ENCODE measurements around the gene PRIM2. TPM values are rescaled to one million over a fixed set of nuclear protein-coding genes. Genes with fewer than 3 reads are reported as not detected.
A peak's percentile ranks its signal among the peaks of the same experiment; 100 is the strongest.
"Not testable (repeated sequence)": the region's sequence is repeated elsewhere in the genome, so short reads cannot be mapped to it uniquely, and the experiment has no call there.

Gene PRIM2
- total RNA-seq, 2 donors from 2014 or later = 5.3 to 5.4 TPM

- H3K4me3 ChIP-seq; intact Hi-C loops (cut with DNase I); ATAC-seq; H3K36me3 ChIP-seq (replicated peaks in 1 of 2; ENCODE audit: insufficient read depth in 1 of 2, low read depth in 2 of 2); DNase-seq; H3K27me3 ChIP-seq; H3K9me3 ChIP-seq; H3K4me1 ChIP-seq; H3K27ac ChIP-seq: not testable (repeated sequence)
- 75 to 82% methylated on average over 2 of the region's 2 CpGs for WGBS, 2 donors
Observed at GRCh38 chr6:57362340-57362739, 44.9 kb downstream of the PRIM2 start.

- H3K4me3 ChIP-seq; H3K9me3 ChIP-seq; H3K36me3 ChIP-seq (replicated peaks in 1 of 2; ENCODE audit: insufficient read depth in 1 of 2, low read depth in 2 of 2); intact Hi-C loops (cut with DNase I); H3K27me3 ChIP-seq; H3K27ac ChIP-seq; DNase-seq; H3K4me1 ChIP-seq; ATAC-seq: not testable (repeated sequence)
- 93 to 100% methylated on average over 2 of the region's 2 CpGs for WGBS, 2 donors
Observed at GRCh38 chr6:57365076-57365583, 47.7 kb downstream of the PRIM2 start.

- not testable (repeated sequence) for H3K4me3 ChIP-seq, ATAC-seq
- 93 to 97% methylated on average over 4 of the region's 4 CpGs for WGBS, 2 donors
Observed at GRCh38 chr6:57368965-57369731, 51.7 kb downstream of the PRIM2 start.

GRCh38 chr6:57371779-57372178, 54.3 kb downstream of the PRIM2 start:
- H3K27ac ChIP-seq; H3K9me3 ChIP-seq; H3K36me3 ChIP-seq (replicated peaks in 1 of 2; ENCODE audit: insufficient read depth in 1 of 2, low read depth in 2 of 2); H3K27me3 ChIP-seq; H3K4me3 ChIP-seq; intact Hi-C loops (cut with DNase I); H3K4me1 ChIP-seq; DNase-seq; ATAC-seq: not testable (repeated sequence)
- WGBS, 2 donors = 48 to 59% methylated on average over 1 of the region's 1 CpG

More at GRCh38 chr6:57368965-57369731, 51.7 kb downstream of the PRIM2 start:
- intact Hi-C loops (cut with DNase I); H3K27me3 ChIP-seq; H3K4me1 ChIP-seq; H3K9me3 ChIP-seq; H3K27ac ChIP-seq; DNase-seq; H3K36me3 ChIP-seq (replicated peaks in 1 of 2; ENCODE audit: insufficient read depth in 1 of 2, low read depth in 2 of 2): not testable (repeated sequence)

- DNase-seq; intact Hi-C loops (cut with DNase I); H3K4me1 ChIP-seq; H3K27me3 ChIP-seq; ATAC-seq; H3K27ac ChIP-seq; H3K4me3 ChIP-seq; H3K9me3 ChIP-seq; H3K36me3 ChIP-seq (replicated peaks in 1 of 2; ENCODE audit: insufficient read depth in 1 of 2, low read depth in 2 of 2): not testable (repeated sequence)
- 83 to 93% methylated on average over 4 of the region's 4 CpGs for WGBS, 2 donors
Observed at GRCh38 chr6:57374764-57375163, 57.3 kb downstream of the PRIM2 start.

GRCh38 chr6:57376083-57376482, 58.7 kb downstream of the PRIM2 start:
- H3K36me3 ChIP-seq (replicated peaks in 1 of 2; ENCODE audit: insufficient read depth in 1 of 2, low read depth in 2 of 2); ATAC-seq; intact Hi-C loops (cut with DNase I); H3K9me3 ChIP-seq; H3K4me1 ChIP-seq; H3K27me3 ChIP-seq; H3K27ac ChIP-seq; H3K4me3 ChIP-seq; DNase-seq: not testable (repeated sequence)
- WGBS, 2 donors = 95 to 96% methylated on average over 3 of the region's 3 CpGs

- H3K36me3 ChIP-seq (replicated peaks in 1 of 2; ENCODE audit: insufficient read depth in 1 of 2, low read depth in 2 of 2); H3K4me3 ChIP-seq; intact Hi-C loops (cut with DNase I); H3K4me1 ChIP-seq; DNase-seq; H3K27me3 ChIP-seq; H3K9me3 ChIP-seq; H3K27ac ChIP-seq; ATAC-seq: not testable (repeated sequence)
- 60 to 83% methylated on average over 2 of the region's 2 CpGs for WGBS, 2 donors
Observed at GRCh38 chr6:57389038-57389592, 71.7 kb downstream of the PRIM2 start.

- whole genome bisulfite sequencing, 2 donors = 100% methylated on average over 2 of the region's 2 CpGs
- H3K9me3 ChIP-seq; H3K27ac ChIP-seq; H3K4me1 ChIP-seq; H3K4me3 ChIP-seq; ATAC-seq; H3K27me3 ChIP-seq; intact Hi-C loops (cut with DNase I); H3K36me3 ChIP-seq (replicated peaks in 1 of 2; ENCODE audit: insufficient read depth in 1 of 2, low read depth in 2 of 2); DNase-seq: not testable (repeated sequence)
Observed at GRCh38 chr6:57390818-57391217, 73.4 kb downstream of the PRIM2 start.

- H3K9me3 ChIP-seq; H3K4me1 ChIP-seq; H3K4me3 ChIP-seq; H3K27me3 ChIP-seq; H3K36me3 ChIP-seq (replicated peaks in 1 of 2; ENCODE audit: insufficient read depth in 1 of 2, low read depth in 2 of 2); H3K27ac ChIP-seq; intact Hi-C loops (cut with DNase I); ATAC-seq; DNase-seq: not testable (repeated sequence)
- 48 to 57% methylated on average over 3 of the region's 3 CpGs for WGBS, 2 donors
Observed at GRCh38 chr6:57392047-57392446, 74.6 kb downstream of the PRIM2 start.

- H3K9me3 ChIP-seq; H3K36me3 ChIP-seq (replicated peaks in 1 of 2; ENCODE audit: insufficient read depth in 1 of 2, low read depth in 2 of 2); H3K27ac ChIP-seq; ATAC-seq; intact Hi-C loops (cut with DNase I); H3K4me1 ChIP-seq; H3K4me3 ChIP-seq; H3K27me3 ChIP-seq: not testable (repeated sequence)
- DNase-seq = peak in 3 of 4 donors; percentile 8 to 29 (median 18)
Observed at GRCh38 chr6:57419341-57419740, 101.9 kb downstream of the PRIM2 start.
